HG02610 (cell line): ENCODE results near the gene GTF2A1L.
"Not testable (repeated sequence)": the region's sequence is repeated elsewhere in the genome, so short reads cannot be mapped to it uniquely, and the experiment has no call there.

ENCODE experiments used
- ATAC-seq: cut with Tn5 transposase; IDR thresholded peaks from one replicate; pipeline ENCODE4 v1.9.1; 2021; ENCODE audit warnings: mild to moderate bottlenecking, moderate library complexity; ENCODE audit not compliant: unreplicated experiment

GTF2A1L gene

GRCh38 chr2:48605482-48606175 is 12.0 kb upstream of the GTF2A1L start:
- no peak for ATAC-seq

GRCh38 chr2:48607307-48608014 is 10.2 kb upstream of the GTF2A1L start:
- ATAC-seq = no peak

- no peak for ATAC-seq
These were observed 4.4 kb upstream of the GTF2A1L start for GRCh38 chr2:48613211-48613610.

- not testable (repeated sequence) for ATAC-seq
These were observed 3.1 kb upstream of the GTF2A1L start for GRCh38 chr2:48614581-48614980.

- ATAC-seq = no peak
These were observed 1.9 kb downstream of the GTF2A1L start for GRCh38 chr2:48619526-48619925.

- no peak for ATAC-seq
These were observed 2.9 kb downstream of the GTF2A1L start for GRCh38 chr2:48620604-48621003.

- ATAC-seq = not testable (repeated sequence)
These were observed 5.0 kb downstream of the GTF2A1L start for GRCh38 chr2:48622691-48623090.

- no peak for ATAC-seq
These were observed 7.0 kb downstream of the GTF2A1L start for GRCh38 chr2:48624696-48625095.

GRCh38 chr2:48626047-48626446 is 8.4 kb downstream of the GTF2A1L start:
- ATAC-seq = no peak

GRCh38 chr2:48633143-48633542 is 15.5 kb downstream of the GTF2A1L start:
- no peak for ATAC-seq

GRCh38 chr2:48635786-48636185 is 18.1 kb downstream of the GTF2A1L start:
- ATAC-seq = no peak

- no peak for ATAC-seq
These were observed 20.6 kb downstream of the GTF2A1L start for GRCh38 chr2:48638261-48638660.

GRCh38 chr2:48651158-48651790 is 33.6 kb downstream of the GTF2A1L start:
- no peak for ATAC-seq

GRCh38 chr2:48668992-48669391 is 51.3 kb downstream of the GTF2A1L start:
- peak; percentile 66 for ATAC-seq

- ATAC-seq = no peak
These were observed 55.9 kb downstream of the GTF2A1L start for GRCh38 chr2:48673581-48673980.

GRCh38 chr2:48674933-48675332 is 57.3 kb downstream of the GTF2A1L start:
- ATAC-seq = no peak

- no peak for ATAC-seq
These were observed 59.8 kb downstream of the GTF2A1L start for GRCh38 chr2:48677450-48677849.

- no peak for ATAC-seq
These were observed 67.5 kb downstream of the GTF2A1L start for GRCh38 chr2:48685126-48685525.

- no peak for ATAC-seq
These were observed 74.5 kb downstream of the GTF2A1L start for GRCh38 chr2:48691935-48692691.

- ATAC-seq = no peak
These were observed 75.4 kb downstream of the GTF2A1L start for GRCh38 chr2:48693066-48693465.

- no peak for ATAC-seq
These were observed 76.0 kb downstream of the GTF2A1L start for GRCh38 chr2:48693645-48694044.
